GM21723 (cell line): ENCODE measurements around the gene FES.
"Not testable (repeated sequence)": the region's sequence is repeated elsewhere in the genome, so short reads cannot be mapped to it uniquely, and the experiment has no call there.

Experiments used
- ATAC-seq: cut with Tn5 transposase; IDR thresholded peaks from one replicate; pipeline ENCODE4 v1.9.1; 2021; ENCODE audit warnings: mild to moderate bottlenecking, moderate library complexity; ENCODE audit not compliant: unreplicated experiment

The FES gene

DNA sequence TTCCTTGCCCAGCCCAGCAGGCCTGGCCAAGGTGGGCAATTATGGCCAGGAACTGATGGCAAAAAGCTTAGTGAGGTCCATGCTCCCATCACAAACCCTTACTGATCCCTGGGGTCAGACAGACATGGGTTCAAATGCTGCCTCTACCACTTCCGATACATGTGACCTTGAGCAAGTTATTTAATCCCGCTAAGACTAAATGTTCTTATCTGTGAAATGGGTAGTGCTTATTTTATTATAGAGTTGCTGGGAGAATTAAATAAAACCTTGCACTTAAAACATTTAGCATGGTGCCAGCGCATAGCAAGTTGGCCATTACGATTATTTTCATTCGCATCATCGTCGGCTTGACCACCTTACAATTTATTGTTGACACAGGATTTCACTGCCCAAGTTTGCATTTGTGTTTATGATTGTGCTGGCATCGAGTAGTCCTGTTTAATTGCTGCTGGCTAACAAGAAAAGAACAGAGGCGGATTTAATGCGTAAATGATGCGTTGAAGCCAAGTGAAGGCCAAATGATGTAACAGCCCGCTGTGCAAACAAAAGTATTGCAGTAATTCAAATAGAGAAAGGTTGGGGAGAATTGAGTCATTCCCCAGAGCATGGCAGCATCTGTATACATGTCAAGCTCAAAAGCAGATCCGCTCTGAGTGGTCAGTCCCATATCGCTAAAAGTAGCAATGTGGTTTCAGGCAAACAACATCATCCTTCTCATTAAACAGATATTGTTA lies 23.2 kb upstream of the FES start:
- ATAC-seq = no peak

DNA sequence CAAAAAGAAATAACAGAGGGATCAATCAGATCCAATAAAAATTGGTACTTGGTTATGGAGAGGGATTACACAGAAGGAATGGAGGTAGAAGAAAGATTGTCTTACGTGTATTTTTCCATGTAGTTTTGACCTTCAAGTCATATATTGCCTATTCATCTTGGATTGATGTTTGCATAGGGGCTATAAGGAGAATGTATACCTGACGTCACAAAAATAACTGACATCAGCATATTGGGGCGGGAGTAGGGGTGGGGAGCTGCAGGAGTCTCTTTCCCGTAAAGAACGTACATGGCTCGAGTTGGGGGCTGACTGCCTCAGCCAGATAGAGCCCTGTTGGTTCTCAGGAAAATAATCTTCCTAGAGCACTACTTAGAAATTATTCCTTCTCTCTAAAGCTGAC lies 21.8 kb upstream of the FES start:
- ATAC-seq = no peak

DNA sequence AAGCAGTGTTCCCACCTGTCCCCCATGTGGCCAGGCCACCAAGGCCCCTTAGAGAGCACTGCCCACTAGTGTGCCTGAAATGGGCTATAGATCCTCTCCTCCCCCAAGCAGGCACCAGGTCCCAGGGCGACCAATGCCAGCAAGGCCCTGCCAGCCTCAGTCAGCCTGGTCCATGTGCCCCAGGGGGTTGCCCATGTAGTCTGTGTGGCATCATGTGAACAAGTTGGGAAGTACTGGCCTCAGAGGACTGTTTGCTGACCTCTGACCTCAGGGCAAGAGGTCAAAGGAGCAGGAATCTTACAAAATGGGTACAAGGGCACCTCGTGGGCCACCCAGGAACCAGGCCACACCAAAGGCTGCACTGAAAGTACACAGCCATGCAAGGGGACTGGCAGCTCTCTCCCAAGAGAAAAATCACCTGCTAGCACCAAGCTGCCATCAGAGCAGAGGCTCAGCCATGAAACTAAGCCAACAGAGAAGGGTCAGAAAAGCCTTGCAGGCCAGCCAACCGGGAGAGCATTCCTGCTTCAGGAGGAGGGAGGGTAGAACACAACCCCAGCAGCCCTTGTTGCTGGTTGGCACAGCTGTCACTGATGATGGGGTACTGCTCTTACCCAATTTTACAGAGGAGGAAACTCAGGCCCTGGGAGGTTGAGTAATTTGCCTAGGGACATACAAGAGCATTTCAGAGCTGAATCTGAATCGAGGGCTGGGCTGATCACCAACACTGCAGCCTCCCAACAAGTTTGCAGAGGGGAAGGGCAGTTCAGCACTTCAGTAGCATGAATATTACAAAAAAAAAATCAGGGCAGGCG lies 21.1 kb upstream of the FES start:
- no peak for ATAC-seq

DNA sequence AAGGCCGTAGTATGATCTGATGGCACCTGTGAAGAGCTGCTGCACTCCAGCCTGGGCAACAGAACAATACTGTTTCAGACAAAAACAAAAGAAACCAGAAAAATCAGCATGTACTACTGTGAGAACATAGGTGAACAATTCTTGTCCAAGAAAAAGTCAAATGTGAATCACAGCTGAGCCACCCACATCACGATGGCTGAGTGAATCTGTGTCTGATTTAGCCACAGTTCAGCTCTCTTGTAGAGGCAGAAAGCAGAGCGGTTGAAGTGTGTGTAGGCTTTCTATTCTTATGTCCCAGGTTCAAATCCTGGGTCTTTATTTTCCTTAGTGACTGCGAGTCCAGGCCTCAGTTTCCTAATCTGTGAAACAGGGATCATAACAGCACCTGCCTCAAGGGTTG lies 20.3 kb upstream of the FES start:
- ATAC-seq = no peak

DNA sequence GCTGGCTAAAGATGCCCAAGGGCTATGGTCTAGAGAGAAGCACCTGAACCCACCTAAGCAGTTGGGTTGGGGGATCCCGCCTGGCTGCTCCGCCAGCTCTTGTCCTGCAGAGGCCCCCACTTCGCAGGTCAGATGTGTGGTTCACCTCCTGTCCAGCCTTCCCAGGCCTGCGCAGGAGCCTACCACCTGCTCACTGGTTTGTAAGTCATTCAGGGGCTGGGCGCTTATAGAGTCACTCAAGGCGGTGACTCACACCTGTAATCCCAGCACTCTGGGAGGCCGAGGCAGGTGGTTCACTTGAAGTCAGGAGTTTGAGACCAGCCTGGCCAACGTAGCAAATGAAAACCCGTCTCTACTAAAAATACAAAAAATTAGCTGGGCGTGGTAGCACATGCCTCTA lies 19.8 kb upstream of the FES start:
- ATAC-seq = no peak

DNA sequence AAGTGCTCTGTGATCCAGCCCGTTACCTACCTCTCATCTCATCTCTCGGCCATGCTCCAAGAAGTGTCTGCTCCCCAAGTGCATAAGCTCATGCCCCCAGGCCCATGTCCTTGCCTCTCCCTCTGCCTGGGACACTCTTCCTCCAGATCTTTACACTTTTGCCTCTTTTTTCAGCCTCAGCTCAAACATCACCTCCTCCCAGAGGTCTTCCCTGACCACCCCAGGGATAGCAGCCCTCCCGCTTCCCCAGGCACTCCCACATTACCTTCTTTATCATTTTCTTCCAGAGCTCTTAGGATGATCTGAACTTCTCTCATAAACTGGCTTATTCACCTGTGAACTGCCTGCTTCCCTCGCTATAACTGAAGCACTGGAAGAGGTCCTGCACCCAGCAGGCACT lies 18.6 kb upstream of the FES start:
- ATAC-seq = no peak

DNA sequence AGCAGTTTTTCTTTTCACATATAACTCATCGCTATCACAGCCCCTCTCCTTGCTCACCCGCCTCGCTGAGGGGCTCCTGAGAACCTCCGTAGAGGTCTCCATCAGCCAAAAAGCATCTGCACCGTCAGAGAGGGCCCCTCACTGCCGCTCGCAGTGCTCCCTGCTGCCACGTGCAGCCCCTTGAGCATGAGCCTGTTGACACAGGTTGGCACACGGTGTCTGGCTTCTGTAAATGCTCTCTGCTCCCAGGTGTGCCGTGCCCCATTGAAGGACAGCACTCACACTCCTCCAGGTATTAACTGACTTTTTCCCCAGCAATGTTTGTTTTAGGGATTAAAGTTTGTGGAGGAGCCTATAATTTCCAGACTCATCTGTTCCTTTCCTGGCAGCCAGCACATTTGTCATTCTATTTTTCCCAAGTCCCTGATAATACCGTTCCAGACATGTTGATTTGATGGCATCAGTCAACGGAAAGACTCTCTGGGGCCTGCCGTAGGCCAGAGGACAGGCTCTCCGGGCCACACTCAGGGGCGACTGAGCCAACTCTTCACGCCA lies 18.1 kb upstream of the FES start:
- no peak for ATAC-seq

DNA sequence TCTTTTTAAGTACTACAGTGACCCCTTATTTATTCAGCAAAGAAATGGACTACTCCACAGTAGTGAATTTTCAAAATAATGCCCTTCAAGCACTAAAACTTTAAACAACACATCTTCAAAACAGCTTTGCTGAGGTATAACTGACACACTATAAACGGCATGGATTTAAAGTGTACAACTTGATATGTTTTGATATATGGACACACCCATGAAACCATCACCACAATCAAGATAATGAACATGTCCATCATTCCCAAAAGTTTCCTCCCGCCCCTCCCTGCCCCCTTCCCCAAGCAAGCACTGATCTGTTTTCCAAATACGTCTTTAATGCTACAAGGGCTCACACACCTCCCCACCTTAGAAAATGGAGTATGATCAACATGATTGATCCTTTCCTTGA lies 17.5 kb upstream of the FES start:
- ATAC-seq = no peak

DNA sequence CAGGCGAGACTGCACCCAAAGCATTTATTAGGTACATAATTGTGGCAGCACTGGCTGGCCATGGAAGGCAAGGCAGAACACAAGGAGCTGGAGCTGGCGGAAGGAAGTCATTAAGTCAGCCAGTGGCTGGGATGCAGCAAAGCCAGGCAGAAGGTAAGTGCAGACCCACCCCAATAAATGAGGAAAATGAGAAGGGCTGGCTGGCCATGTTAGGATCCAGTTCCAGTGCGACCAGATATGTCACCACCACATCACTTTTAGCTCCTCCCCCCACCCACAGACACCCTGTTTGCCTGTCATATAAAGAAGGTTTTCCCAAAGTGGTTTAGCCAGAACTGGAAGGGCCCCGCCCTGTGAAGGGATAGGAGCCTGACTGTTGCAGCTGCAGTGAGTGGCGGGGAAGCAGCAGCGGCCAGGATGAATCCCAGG lies 16.0 kb upstream of the FES start, which contains the start of gene FURIN:
FURIN (plus strand) TSS at position 328 of the 429 bp plus-strand sequence. CDS start 7,153 bp downstream, outside the sequence.
- ATAC-seq = no peak

DNA sequence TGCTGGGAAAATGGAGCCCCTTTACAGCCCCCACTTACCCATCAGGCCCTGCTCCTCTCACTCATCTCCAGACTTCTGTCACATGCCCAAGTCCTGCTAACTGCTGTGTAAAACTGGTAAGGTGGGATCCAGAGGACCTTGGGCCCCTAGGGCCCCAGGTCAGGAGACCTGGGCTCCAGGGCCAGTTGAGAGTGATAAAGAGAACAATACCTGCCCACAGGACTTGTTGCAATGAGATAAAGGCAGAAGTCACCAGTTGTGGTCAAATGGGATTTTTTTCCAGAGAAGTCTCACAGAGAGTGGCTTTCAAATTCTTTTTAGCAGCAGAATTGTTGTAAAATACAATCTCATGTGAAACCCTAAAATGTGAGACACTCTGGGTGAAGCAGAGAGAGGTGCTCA lies 15.2 kb upstream of the FES start:
- ATAC-seq = no peak

DNA sequence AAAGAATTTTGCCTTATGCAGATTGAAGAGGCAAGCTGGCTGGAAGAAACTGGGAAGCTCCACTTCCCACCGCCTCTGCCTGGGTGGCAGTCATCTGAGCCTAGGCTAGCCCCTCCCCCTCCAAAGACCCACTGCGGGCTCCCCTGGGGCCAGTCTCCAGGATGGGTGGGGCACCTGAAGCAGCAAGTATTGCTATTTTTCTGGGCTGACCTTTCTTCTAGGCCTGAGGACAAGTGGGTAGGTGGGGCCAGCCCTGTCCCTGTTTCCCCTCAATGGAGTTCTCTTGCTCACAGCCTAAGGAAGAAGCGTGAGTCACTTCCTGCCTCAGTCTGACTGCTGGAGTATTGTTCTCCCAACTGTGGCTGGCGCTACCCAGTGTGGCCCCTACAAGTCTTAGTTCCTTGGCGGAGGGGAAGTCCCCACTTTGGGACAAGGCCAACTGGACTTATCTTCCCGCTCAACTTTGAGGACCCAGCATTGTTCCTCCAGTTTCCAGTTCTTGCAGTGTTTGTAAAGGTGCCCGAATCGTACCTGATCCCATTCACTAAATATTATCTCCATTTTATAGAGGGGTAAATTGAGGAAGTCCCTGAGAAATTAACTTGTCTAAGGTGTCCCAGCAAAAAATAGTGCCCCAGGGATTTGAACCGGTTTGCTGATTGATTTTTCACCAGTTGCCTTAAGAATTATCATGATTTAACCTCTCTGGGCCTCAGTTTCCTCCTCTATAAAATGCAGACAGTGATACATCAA lies 14.5 kb upstream of the FES start:
- no peak for ATAC-seq

DNA sequence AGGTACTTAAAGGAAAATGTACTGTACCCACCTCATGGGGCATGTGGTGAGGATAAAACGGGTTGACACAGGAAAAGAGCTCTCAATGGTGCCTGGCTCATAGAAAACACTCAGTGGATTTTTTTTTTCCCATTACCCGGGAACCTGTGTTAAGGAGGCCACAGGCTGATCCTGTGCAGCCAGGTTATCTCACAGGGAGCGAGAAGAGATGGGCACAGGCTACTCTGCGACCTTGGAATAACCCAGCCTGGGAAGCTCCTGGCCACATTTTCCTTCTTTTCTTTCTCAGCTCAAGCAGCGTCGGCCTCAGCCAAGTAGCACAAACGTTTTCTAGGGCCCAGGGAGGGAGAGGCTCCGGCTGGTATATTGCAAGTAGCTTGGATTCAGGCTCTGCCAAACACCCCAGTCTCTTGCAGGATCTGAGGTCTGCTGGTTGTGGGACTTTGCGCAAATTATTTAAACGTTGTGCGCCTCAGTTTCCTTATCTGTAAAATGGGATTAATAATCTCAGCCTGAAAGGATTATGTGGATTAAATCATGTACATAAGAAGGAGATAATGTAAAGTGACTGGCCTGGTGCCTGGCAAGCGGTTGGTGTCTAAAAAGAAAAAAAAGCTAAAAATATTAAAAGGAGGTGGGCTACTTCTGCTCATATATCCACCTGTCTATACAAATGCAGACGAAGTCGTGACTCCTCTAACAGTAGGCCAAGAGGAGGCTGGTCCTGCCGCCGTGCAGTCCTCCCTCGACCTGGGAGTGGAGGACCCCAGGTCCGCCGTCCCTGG lies 13.8 kb upstream of the FES start:
- no peak for ATAC-seq

DNA sequence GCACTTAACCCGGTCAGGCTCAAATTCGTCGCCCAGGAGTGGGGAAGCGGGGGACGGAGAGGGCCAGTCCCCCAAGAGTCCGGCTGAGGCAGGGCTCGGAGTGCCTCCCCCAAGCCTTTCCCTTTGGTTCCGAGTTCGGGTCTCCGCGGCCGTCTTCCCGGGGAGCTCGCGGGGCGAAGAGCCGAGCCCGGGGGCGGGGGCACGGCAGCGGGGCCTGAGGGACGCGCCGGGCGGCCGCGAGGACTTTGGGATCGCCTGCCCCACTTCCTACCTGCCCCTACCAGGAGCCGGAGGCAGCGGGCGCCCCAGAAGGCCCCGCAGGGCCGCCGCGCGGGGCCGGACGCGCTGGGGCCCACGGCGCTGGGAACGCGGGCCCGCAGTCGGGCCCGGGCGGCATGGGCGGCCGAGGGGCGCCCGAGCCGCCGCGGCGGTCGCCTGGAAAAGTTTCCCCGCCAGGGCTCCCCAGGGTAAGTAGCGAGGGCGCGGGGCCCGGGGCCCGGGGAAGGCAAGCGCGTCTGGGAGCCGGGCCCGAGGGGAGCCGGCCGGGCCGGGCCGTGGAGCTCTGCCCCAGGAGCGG lies 13.1 kb upstream of the FES start:
- peak; percentile 33 for ATAC-seq

DNA sequence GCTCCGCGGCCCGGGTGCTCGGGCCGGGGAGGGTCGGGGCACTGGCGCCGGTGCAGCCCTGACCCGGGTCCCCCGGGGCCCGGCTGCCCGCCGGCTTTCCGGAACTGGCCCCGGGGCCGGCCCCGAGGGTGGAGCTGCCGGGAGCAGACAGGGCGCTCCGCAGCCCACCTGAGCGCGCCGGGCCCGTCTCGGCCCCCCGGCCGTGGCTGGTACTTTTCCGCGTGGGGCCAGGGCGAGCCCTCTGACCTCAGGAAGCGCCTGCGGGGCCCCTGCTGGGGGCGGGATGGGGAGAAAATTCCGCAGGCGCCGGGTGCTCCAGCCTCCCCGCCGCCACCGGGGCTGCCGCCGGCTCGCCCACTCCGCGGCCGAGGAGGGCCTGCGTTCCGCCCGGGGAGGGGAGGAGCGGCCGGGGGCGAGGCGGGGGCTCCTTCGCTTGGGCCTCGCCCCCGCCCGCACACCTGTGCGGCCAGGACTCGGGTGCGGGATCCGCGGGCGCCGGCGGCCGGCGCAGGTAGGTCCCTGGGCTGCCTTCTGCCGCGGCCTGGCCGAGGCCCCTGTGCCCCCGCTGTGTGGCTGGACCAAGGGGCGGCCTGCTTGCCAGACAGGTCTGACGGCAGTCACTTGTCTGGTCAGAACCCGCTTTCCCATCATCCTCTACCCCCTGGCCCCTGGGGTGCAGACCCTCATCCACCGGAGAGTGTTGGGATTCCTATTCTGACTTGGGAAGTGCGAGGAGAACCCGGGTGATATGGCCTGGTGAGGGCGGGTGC lies 12.4 kb upstream of the FES start:
- ATAC-seq = peak; percentile 28

DNA sequence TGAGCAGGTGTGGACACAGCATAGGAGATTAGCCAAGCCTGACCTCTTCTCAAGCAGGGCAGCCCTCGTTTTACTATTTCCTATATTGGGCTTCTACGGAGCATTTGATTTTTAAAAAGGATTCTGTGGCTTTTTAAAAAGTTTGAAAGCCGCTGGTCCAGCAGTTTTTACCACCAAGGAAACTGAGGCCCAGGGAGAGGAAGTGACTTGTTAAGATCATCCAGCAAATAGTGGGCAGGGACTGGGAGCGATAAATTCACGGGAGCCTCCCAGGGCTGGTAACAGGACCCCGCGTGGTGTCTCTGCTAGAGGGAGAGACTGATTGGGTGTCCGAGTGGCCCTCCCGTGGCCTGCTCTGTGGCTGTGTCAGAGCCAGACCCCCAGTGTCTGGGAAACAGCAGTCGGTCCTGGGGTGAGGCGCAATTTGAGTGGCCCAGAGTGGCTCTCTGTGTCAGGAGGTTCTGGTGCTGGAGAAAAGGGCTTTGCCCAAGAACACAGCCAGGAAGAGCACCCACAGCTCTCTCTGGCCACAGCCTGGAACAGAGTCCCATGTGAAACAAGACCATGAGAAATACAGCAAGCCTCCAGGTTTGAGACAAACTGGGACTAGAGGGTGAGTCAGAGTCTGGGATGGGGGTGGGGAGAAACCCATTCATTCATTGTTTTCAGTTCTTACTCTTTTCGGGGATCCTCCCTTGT lies 11.7 kb upstream of the FES start:
- ATAC-seq = peak; percentile 26

DNA sequence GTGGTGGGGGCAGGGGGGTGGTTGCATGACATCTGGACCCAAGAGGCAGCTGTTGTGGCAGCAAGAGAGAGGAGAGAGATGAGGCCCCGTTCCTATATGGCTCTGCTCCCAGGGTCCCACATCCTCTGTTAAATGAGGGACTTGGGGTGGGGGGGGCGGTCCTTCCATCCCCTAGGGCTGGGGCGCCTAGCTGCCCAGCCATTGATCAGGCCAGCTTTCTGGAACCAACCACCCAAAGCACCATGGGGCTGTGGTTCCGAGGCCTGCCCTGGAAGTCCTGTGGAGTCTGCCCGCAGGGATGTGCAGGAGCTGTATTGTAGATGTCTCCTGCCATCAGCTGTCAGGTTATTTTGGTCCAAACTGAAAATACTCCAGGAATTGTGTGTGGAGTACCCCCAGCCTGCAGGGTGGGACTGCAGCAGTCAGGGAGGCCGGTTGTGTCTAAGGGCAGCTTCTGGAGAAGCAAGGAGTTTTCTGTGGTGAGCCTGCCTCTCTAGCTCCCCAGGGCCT lies 10.8 kb upstream of the FES start:
- ATAC-seq = no peak

DNA sequence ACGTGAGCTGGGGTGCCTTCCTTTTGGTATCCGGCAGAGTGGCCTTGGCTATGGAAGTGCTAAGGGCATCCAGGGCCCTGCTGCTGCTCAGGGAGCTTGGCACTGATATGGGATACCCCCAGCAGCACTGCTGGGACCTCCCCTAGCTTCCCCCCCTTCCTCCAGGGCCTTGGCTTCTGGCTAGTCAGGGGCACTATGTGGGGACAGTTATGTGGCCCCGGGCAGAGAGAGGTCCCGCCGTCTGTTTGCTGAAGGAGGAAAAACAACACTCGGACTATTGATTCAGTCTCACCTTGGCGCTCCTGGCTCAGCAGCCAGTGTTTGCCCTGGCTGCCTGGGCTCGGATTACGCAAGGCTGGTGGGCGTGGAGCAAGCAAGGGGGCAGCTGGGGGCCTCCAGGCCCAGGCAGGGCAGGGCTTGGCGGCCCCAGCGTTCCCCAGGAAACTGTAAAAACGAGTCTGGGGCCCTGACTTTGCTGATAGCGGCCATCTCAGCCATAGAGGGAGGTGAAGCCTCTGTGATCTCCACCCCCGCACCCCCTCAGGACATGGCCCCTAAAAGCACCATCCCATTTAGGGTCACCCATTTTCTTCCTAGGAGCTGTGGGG lies 10.2 kb upstream of the FES start:
- no peak for ATAC-seq

DNA sequence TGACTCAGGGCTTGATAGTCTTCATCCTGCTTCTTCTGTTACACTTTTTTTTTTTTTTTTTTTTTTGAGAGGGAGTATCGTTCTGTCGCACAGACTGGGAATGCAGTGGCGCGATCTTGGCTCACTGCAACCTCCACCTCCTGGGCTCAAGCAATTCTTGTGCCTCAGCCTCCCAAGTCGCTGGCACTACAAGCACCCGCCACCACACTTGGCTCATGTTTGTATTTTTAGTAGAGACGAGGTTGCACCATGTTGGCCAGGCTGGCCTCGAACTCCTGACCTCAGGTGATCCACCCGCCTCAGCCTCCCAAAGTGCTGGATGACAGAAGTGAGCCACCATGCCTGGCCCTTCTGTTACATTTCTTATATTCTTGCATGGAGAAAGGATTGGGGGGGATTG lies 9.3 kb upstream of the FES start:
- not testable (repeated sequence) for ATAC-seq
